ENCODE measurements around the gene SATB2. TPM values are rescaled to one million over a fixed set of nuclear protein-coding genes. Genes with fewer than 3 reads are reported as not detected.

SATB2 gene
- total RNA-seq, 4 donors from 2014 or later = 2.2 to 6.6 (median 5.0) TPM

- H3K4me3 ChIP-seq = no peak overlapping the region
- H3K4me1 ChIP-seq = no peaks in the 10 kb centered on the region
- no peak for TF ChIP-seq POLR2A (IDR thresholded peaks at IDR 0.05; ENCODE audit: low read depth)
- no peak for TF ChIP-seq CTCF (IDR thresholded peaks at IDR 0.05)
- TF ChIP-seq POLR2AphosphoS5 (IDR thresholded peaks at IDR 0.05) = no peak
- no peak for TF ChIP-seq EP300 (IDR thresholded peaks at IDR 0.05)
- DNase-seq (ENCODE audit: extremely low spot score) = no peak
- no peak overlapping the region for H3K27ac ChIP-seq (replicated peaks in 1 of 4)
- peaks cover 0 to 3% (median 0%) of the 10 kb centered on the region in 4 donors for H3K36me3 ChIP-seq
- intact Hi-C loops (cut with DNase I) = no loop called here
- WGBS = 82% methylated on average over 4 of the region's 4 CpGs
- H3K9me3 ChIP-seq = no peaks in the 10 kb centered on the region
- no peaks in the 10 kb centered on the region for H3K27me3 ChIP-seq
Measured at GRCh38 chr2:199309411-199309810, 148.3 kb downstream of the SATB2 start.

GRCh38 chr2:199308567-199308966 is 149.2 kb downstream of the SATB2 start:
- TF ChIP-seq POLR2A (IDR thresholded peaks at IDR 0.05; ENCODE audit: low read depth) = no peak
- no peak for TF ChIP-seq CTCF (IDR thresholded peaks at IDR 0.05)
- TF ChIP-seq EP300 (IDR thresholded peaks at IDR 0.05) = no peak
- TF ChIP-seq POLR2AphosphoS5 (IDR thresholded peaks at IDR 0.05) = no peak

DNA sequence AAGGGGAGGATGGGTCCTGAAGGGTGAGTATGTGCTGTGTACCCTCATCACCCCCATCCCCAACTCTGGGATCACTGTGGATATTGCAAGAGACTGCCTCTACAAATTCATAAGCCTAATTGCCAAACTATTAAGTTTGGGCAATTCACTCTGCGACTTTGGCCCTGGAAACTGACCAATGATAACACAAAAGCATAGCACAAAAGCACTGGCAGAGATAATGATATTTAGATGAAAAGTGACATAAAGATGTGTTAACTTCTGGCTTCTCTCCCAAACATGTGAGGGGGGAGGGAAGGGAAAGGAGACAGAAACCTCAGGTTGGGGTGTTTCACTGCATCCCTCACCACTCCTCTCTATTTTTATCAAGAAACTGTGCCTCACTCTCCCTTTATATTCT is 150.3 kb downstream of the SATB2 start:
- Histone ChIP-seq H3K27me3 (no peaks in the 10 kb centered on the region), H3K4me3 (no peak overlapping the region), H3K27ac (replicated peaks in 1 of 4) (no peak overlapping the region), H3K9me3 (no peaks in the 10 kb centered on the region), H3K36me3 (peaks cover 0 to 3% (median 0%) of the 10 kb centered on the region in 4 donors), H3K4me1 (peaks cover 0 to 8% (median 0%) of the 10 kb centered on the region in 4 donors)
- DNase-seq (ENCODE audit: extremely low spot score) = no peak
- 44% methylated on average over 1 of the region's 1 CpG for WGBS
- TF ChIP-seq EP300 (IDR thresholded peaks at IDR 0.05) = no peak
- no peak for TF ChIP-seq POLR2A (IDR thresholded peaks at IDR 0.05; ENCODE audit: low read depth)
- no peak for TF ChIP-seq POLR2AphosphoS5 (IDR thresholded peaks at IDR 0.05)
- TF ChIP-seq CTCF (IDR thresholded peaks at IDR 0.05) = no peak
- intact Hi-C loops (cut with DNase I) = no loop called here

More at GRCh38 chr2:199308567-199308966, 149.2 kb downstream of the SATB2 start:
- peaks cover 0 to 3% (median 0%) of the 10 kb centered on the region in 4 donors for H3K36me3 ChIP-seq
- H3K4me3 ChIP-seq = no peak overlapping the region
- intact Hi-C loops (cut with DNase I) = no loop called here
- H3K27ac ChIP-seq (replicated peaks in 1 of 4) = no peak overlapping the region
- 93% methylated on average over 11 of the region's 14 CpGs for WGBS
- H3K4me1 ChIP-seq = peaks cover 0 to under 1% (median 0%) of the 10 kb centered on the region in 4 donors
- H3K9me3 ChIP-seq = no peaks in the 10 kb centered on the region
- H3K27me3 ChIP-seq = no peaks in the 10 kb centered on the region
- DNase-seq (ENCODE audit: extremely low spot score) = no peak

- peaks cover 0 to 8% (median 0%) of the 10 kb centered on the region in 4 donors for H3K4me1 ChIP-seq
- 55% methylated on average over 3 of the region's 3 CpGs for WGBS
- H3K4me3 ChIP-seq = no peak overlapping the region
- no peak overlapping the region for H3K27ac ChIP-seq (replicated peaks in 1 of 4)
- no peak for TF ChIP-seq POLR2AphosphoS5 (IDR thresholded peaks at IDR 0.05)
- TF ChIP-seq CTCF (IDR thresholded peaks at IDR 0.05) = no peak
- no peak for TF ChIP-seq EP300 (IDR thresholded peaks at IDR 0.05)
- TF ChIP-seq POLR2A (IDR thresholded peaks at IDR 0.05; ENCODE audit: low read depth) = no peak
- DNase-seq (ENCODE audit: extremely low spot score) = no peak
- intact Hi-C loops (cut with DNase I) = no loop called here
- peaks cover 0 to 3% (median 0%) of the 10 kb centered on the region in 4 donors for H3K36me3 ChIP-seq
- no peaks in the 10 kb centered on the region for H3K27me3 ChIP-seq
- H3K9me3 ChIP-seq = no peaks in the 10 kb centered on the region
Measured at GRCh38 chr2:199306116-199306515, 151.6 kb downstream of the SATB2 start.

DNA sequence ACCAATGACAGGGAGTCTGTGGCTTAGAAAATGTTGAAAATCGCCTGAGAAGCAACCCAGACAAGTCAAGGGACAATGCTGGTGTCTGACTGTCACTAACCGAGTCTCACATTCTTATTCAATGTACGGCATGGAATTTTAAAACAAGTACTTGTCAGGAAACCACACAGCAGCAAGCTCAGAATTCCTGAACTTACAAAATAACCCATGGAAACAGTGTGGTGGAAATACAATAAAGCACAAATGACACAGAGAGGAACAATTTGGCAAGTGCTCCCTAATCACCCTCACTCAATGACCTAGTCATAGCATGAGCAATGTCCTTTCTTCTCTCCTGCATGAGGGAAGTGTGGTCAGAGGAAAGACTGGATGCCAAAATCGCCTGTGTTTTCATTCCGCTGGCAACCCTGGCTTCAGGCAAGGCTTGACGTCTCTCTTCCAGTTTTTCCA is 154.0 kb downstream of the SATB2 start:
- intact Hi-C loops (cut with DNase I) = no loop called here
- no peak overlapping the region for H3K27ac ChIP-seq (replicated peaks in 1 of 4)
- H3K4me3 ChIP-seq = no peak overlapping the region
- WGBS = 80% methylated on average over 6 of the region's 6 CpGs
- H3K9me3 ChIP-seq = no peaks in the 10 kb centered on the region
- no peak for DNase-seq (ENCODE audit: extremely low spot score)
- no peak for TF ChIP-seq POLR2AphosphoS5 (IDR thresholded peaks at IDR 0.05)
- no peak for TF ChIP-seq CTCF (IDR thresholded peaks at IDR 0.05)
- H3K36me3 ChIP-seq = peaks cover 0 to 2% (median 0%) of the 10 kb centered on the region in 4 donors
- H3K4me1 ChIP-seq = peaks cover 0 to 8% (median 0%) of the 10 kb centered on the region in 4 donors
- no peaks in the 10 kb centered on the region for H3K27me3 ChIP-seq

Measured in esophagus muscularis mucosa (tissue), 4 donors.